Panc1 (cell line): ENCODE data around the gene CGNL1. TPM values are rescaled to one million over a fixed set of nuclear protein-coding genes. Genes with fewer than 3 reads are reported as not detected.

Experiments
- ATAC-seq: fragments of 200-7000 bp; cut with Tn5 transposase; 2 replicates; pipeline ENCODE4 v1.9.1; 2020; ENCODE audit warnings: mild to moderate bottlenecking, moderate library complexity
- BruUV-seq: library from RNA; stranded (reverse); fragments of 400-500 nt; replicated peaks from 2 replicates; lab custom pipeline; 2021; lab: Mats Ljungman, UMichigan
- CTCF ChIA-PET: fragments of 300-600 bp; sonication (Branson Sonifier 250); formaldehyde crosslinking; loops from one replicate; lab custom pipeline; 2022; ENCODE audit warnings: antibody characterized with exemption; lab: Charles Lee
- POLR2A ChIA-PET: fragments of 300-600 bp; sonication (Branson Sonifier 250); formaldehyde crosslinking; loops from one replicate; lab custom pipeline; 2022; ENCODE audit warnings: antibody characterized with exemption; lab: Charles Lee
- DNase-seq: peaks from one replicate; pipeline ENCODE4 v3.0.0-alpha.2; 2010; ENCODE audit warnings: low read depth, low spot score
- H3K27ac ChIP-seq: 2 replicates; pipeline ENCODE4 v1.5.1; 2011; ENCODE audit warnings: mild to moderate bottlenecking, low read length, inconsistent platforms
- H3K27me3 ChIP-seq: fragments of 200-500 bp; sonication (Bioruptor generic); 2 replicates; pipeline ENCODE4 v1.6.0; 2014; ENCODE audit warnings: low read length, inconsistent platforms; ENCODE audit not compliant: control insufficient read depth, insufficient read depth
- H3K36me3 ChIP-seq: fragments of 200-500 bp; sonication (Bioruptor generic); 2 replicates; pipeline ENCODE4 v1.5.1; 2014; ENCODE audit warnings: inconsistent platforms, mild to moderate bottlenecking, low read length, moderate library complexity; ENCODE audit not compliant: control insufficient read depth, insufficient read depth
- H3K4me1 ChIP-seq: 2 replicates; pipeline ENCODE4 v1.5.1; 2011; ENCODE audit warnings: inconsistent platforms, mild to moderate bottlenecking, low read length, moderate library complexity; ENCODE audit not compliant: control insufficient read depth, insufficient read depth
- H3K4me3 ChIP-seq, 2 experiments: 2 replicates each; pipeline ENCODE4 v1.5.1; 2011 to 2012; ENCODE audit warnings: low read depth in 2 of 2, low read length in 2 of 2, mild to moderate bottlenecking in 2 of 2, inconsistent platforms in 1 of 2, moderate library complexity in 1 of 2
- H3K9me3 ChIP-seq: fragments of 200-500 bp; sonication (Bioruptor generic); 2 replicates; pipeline ENCODE4 v1.5.1; 2014; ENCODE audit warnings: low read depth, mild to moderate bottlenecking, inconsistent platforms, low read length, moderate library complexity; ENCODE audit not compliant: control insufficient read depth, insufficient read depth
- CTCF ChIP-seq: fragments of 450-650 bp; IDR thresholded peaks from 2 replicates; pipeline ENCODE4 v1.5.1; 2017; ENCODE audit warnings: mild to moderate bottlenecking
- POLR2AphosphoS5 ChIP-seq: IDR thresholded peaks from 2 replicates; pipeline ENCODE4 v1.6.1; 2012; ENCODE audit warnings: mild to moderate bottlenecking, low read depth, low read length, moderate library complexity
- REST ChIP-seq, 2 experiments: IDR thresholded peaks; 2 replicates each; pipeline ENCODE4 v1.6.1; 2011 to 2012; ENCODE audit warnings: low read depth in 2 of 2, control low read depth in 1 of 2, low read length in 1 of 2, mild to moderate bottlenecking in 1 of 2, moderate library complexity in 1 of 2; ENCODE audit not compliant: insufficient read depth in 1 of 2
- SIN3A ChIP-seq: IDR thresholded peaks from 2 replicates; pipeline ENCODE4 v1.6.1; 2012; ENCODE audit warnings: low read depth, mild to moderate bottlenecking, low read length, moderate library complexity, borderline replicate concordance; ENCODE audit not compliant: insufficient read depth
- TCF7L2 ChIP-seq: IDR thresholded peaks from 2 replicates; pipeline ENCODE4 v1.6.1; 2011; ENCODE audit warnings: mild to moderate bottlenecking, low read depth, low read length, inconsistent platforms
- in situ Hi-C: cut with HindIII; loops from 2 replicates; pipeline ENCODE4 v1.10.0; 2016; ENCODE audit warnings: low sequenced_read_pairs, low pct_unique_long_range_greater_than_20kb
- intact Hi-C: fragments of 100-400 bp; cut with micrococcal nuclease; formaldehyde crosslinking; loops from one replicate; pipeline ENCODE4 v1.10.0; 2022; ENCODE audit not compliant: unreplicated experiment
- total RNA-seq: library from RNA; stranded (reverse); gene quantifications from one replicate; pipeline ENCODE4 v1.2.1, GENCODE V29; 2021; ENCODE audit not compliant: unreplicated experiment

CGNL1 gene
- total RNA-seq, 1 experiment from 2014 or later = 3.5 TPM

GRCh38 chr15:57356636-57357035 is 19.7 kb upstream of the CGNL1 start:
- no TSS peak for BruUV-seq
- Histone ChIP-seq H3K9me3 (no peaks in the 10 kb centered on the region), H3K4me3 (no peak overlapping the region), H3K36me3 (no peaks in the 10 kb centered on the region), H3K27ac (no peak overlapping the region), H3K27me3 (no peaks in the 10 kb centered on the region), H3K4me1 (no peaks in the 10 kb centered on the region)
- intact Hi-C loops (no loop called here), in situ Hi-C loops (no loop called here)
- ChIA-PET CTCF (no interaction called here), POLR2A (no interaction called here)
- DNase-seq (no peak), ATAC-seq (no peak)
- no peak for TF ChIP-seq CTCF
- no peak for TF ChIP-seq REST (IDR thresholded peaks at IDR 0.05; ENCODE audit: insufficient read depth in 1 of 2, low read depth in 2 of 2, low read length in 1 of 2)
- no peak for TF ChIP-seq TCF7L2
- TF ChIP-seq SIN3A = no peak
- TF ChIP-seq POLR2AphosphoS5 = no peak

DNA sequence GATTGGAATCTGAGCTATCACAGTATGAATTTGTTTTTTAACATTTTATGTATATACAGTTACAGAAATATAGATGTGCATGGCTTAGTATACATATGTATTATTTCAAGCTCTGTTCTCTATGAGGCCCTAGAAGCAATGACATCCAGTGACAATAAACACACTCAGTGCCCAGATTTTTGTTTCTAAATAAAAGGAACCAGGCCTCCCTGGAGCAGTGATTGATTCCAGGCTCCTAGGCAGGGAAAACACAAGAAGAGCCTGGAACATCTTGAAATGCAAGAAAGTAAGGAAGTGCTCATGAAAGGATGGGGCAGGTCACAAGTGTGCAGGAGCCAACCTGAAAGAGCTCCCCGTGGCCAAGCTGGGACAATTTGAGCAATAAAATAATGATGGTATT is 18.5 kb upstream of the CGNL1 start:
- H3K4me3 ChIP-seq = no peak overlapping the region
- no TSS peak for BruUV-seq
- TF ChIP-seq CTCF = no peak
- TF ChIP-seq SIN3A = no peak
- TF ChIP-seq TCF7L2 = no peak
- TF ChIP-seq REST (IDR thresholded peaks at IDR 0.05; ENCODE audit: insufficient read depth in 1 of 2, low read depth in 2 of 2, low read length in 1 of 2) = no peak
- no peak for TF ChIP-seq POLR2AphosphoS5
- in situ Hi-C loops (no loop called here), intact Hi-C loops (no loop called here)
- H3K4me1 ChIP-seq = no peaks in the 10 kb centered on the region
- no peaks in the 10 kb centered on the region for H3K27me3 ChIP-seq
- ChIA-PET CTCF (no interaction called here), POLR2A (no interaction called here)
- no peaks in the 10 kb centered on the region for H3K9me3 ChIP-seq
- H3K27ac ChIP-seq = no peak overlapping the region
- H3K36me3 ChIP-seq = no peaks in the 10 kb centered on the region
- ATAC-seq (no peak), DNase-seq (no peak)
